K562 (cell line): Measurements from ENCODE around the gene CRHR2. TPM values are rescaled to one million over a fixed set of nuclear protein-coding genes. Genes with fewer than 3 reads are reported as not detected.
A peak's percentile ranks its signal among the peaks of the same experiment; 100 is the strongest.

ENCODE experiments used
- ATAC-seq: fragments of 200-7000 bp; cut with Tn5 transposase; 3 replicates; pipeline ENCODE4 v1.9.1; 2020; ENCODE audit warnings: moderate library complexity
- BruUV-seq: library from RNA; stranded (reverse); fragments of 400-500 nt; replicated peaks from 2 replicates; lab custom pipeline; 2021; lab: Mats Ljungman, UMichigan
- CTCF ChIA-PET: fragments of 300-600 bp; formaldehyde crosslinking; extraction: SDS; loops from one replicate; lab custom pipeline; 2021; ENCODE audit warnings: low intra/inter-chr PET ratio; lab: Yijun Ruan, JAX
- POLR2A ChIA-PET: fragments of 300-600, 350-650 bp; sonication (Branson Sonifier 250); formaldehyde crosslinking; extraction: SDS; loops from one replicate; lab custom pipeline; 2021; ENCODE audit warnings: antibody characterized with exemption, inconsistent platforms; lab: Yijun Ruan, JAX
- DNase-seq, 4 experiments: peaks; one replicate each; pipeline versions ENCODE4 v3.0.0 to v3.0.0-alpha.2; 2011 to 2018; ENCODE audit warnings: low spot score in 3 of 4, mixed read lengths in 3 of 4; ENCODE audit errors: extremely low read depth in 1 of 4
- FAIRE-seq: peaks from 2 replicates; lab custom pipeline; 2011; peaks lifted over from hg19 to GRCh38; lab: Jason Lieb, UNC
- H2AFZ ChIP-seq: 2 replicates; pipeline ENCODE4 v1.6.0; 2011; ENCODE audit warnings: low read depth, low read length, control low read depth, inconsistent platforms
- H3K27ac ChIP-seq: fragments of 200-600 bp; 3 replicates; pipeline ENCODE4 v1.8.0; 2011; ENCODE audit warnings: low read depth, mild to moderate bottlenecking, control low read depth, inconsistent platforms, low read length, moderate library complexity, mixed read lengths; ENCODE audit errors: extremely low read depth
- H3K27me3 ChIP-seq, 2 experiments: fragments of 300-600 bp in 1 of 2; 2 replicates in 1 of 2; 3 replicates in 1 of 2; pipeline versions ENCODE4 v1.6.0 to v1.8.0; 2011; ENCODE audit warnings: inconsistent platforms in 2 of 2, low read length in 2 of 2, mild to moderate bottlenecking in 1 of 2, mixed read lengths in 1 of 2, moderate library complexity in 1 of 2; ENCODE audit not compliant: control insufficient read depth in 2 of 2, insufficient read depth in 2 of 2
- H3K36me3 ChIP-seq: fragments of 300-600 bp; 3 replicates; pipeline ENCODE4 v1.8.0; 2011; ENCODE audit warnings: mild to moderate bottlenecking, low read length, inconsistent platforms; ENCODE audit not compliant: control insufficient read depth, insufficient read depth
- H3K4me1 ChIP-seq, 2 experiments: fragments of 200-600 bp in 1 of 2; replicated peaks in 1 of 2; 2 replicates in 1 of 2; 3 replicates in 1 of 2; pipeline versions ENCODE4 v1.5.1 to v1.8.0; 2011; ENCODE audit warnings: inconsistent platforms in 2 of 2, low read length in 2 of 2, mild to moderate bottlenecking in 1 of 2, mixed read lengths in 1 of 2, moderate library complexity in 1 of 2; ENCODE audit not compliant: control insufficient read depth in 2 of 2, insufficient read depth in 2 of 2
- H3K4me2 ChIP-seq: 2 replicates; pipeline ENCODE4 v1.6.1; 2011; ENCODE audit warnings: low read length, control low read depth, inconsistent platforms, mixed read lengths; ENCODE audit not compliant: insufficient read depth
- H3K4me3 ChIP-seq: fragments of 200-600 bp; sonication (generic), shearing (Covaris generic); 2 replicates; pipeline ENCODE4 v1.5.1; 2016; ENCODE audit warnings: control low read depth, inconsistent platforms
- H3K79me2 ChIP-seq: fragments of 200-600 bp; 3 replicates; pipeline ENCODE4 v1.8.0; 2011; ENCODE audit warnings: low read length, inconsistent platforms; ENCODE audit not compliant: control insufficient read depth, insufficient read depth
- H3K9ac ChIP-seq, 2 experiments: 2 replicates each; pipeline versions ENCODE4 v1.6.0 to v1.6.1; 2011; ENCODE audit warnings: low read depth in 2 of 2, low read length in 2 of 2, control low read depth in 1 of 2, inconsistent platforms in 1 of 2, mild to moderate bottlenecking in 1 of 2, mixed read lengths in 1 of 2; ENCODE audit not compliant: insufficient read depth in 1 of 2
- H3K9me1 ChIP-seq: one replicate; pipeline ENCODE4 v1.6.0; 2011; ENCODE audit warnings: inconsistent platforms, mild to moderate bottlenecking, low read length, moderate library complexity; ENCODE audit not compliant: control insufficient read depth, insufficient read depth
- H3K9me3 ChIP-seq: replicated peaks from 2 replicates; pipeline ENCODE4 v1.5.1; 2011; ENCODE audit warnings: low read depth, low read length, inconsistent platforms; ENCODE audit not compliant: control insufficient read depth, insufficient read depth
- H4K20me1 ChIP-seq: replicated peaks from 2 replicates; pipeline ENCODE4 v1.6.1; 2011; ENCODE audit warnings: low read length, inconsistent platforms, mixed read lengths; ENCODE audit not compliant: control insufficient read depth, insufficient read depth
- BHLHE40 ChIP-seq: IDR thresholded peaks from 2 replicates; pipeline ENCODE4 v1.6.1; 2011; ENCODE audit warnings: low read length, improper control_type of control experiment
- CEBPB ChIP-seq: fragments of 450-650 bp; IDR thresholded peaks from 2 replicates; pipeline ENCODE4 v1.6.1; 2016; ENCODE audit warnings: missing genetic modification characterization, missing compliant biosample characterization
- ELK3 ChIP-seq: fragments of 450-650 bp; formaldehyde crosslinking; IDR thresholded peaks from 2 replicates; pipeline ENCODE4 v1.4.0; 2020; ENCODE audit warnings: mild to moderate bottlenecking
- HINFP ChIP-seq: fragments of 450-650 bp; conservative IDR thresholded peaks from 2 replicates; pipeline ENCODE4 v1.6.1; 2016; ENCODE audit warnings: missing genetic modification characterization, low read depth, mild to moderate bottlenecking, control low read depth, missing compliant biosample characterization
- L3MBTL2 ChIP-seq: fragments of 450-650 bp; IDR thresholded peaks from 2 replicates; pipeline ENCODE4 v1.6.1; 2016; ENCODE audit warnings: mild to moderate bottlenecking, moderate library complexity
- PBX2 ChIP-seq, 2 experiments: IDR thresholded peaks in 1 of 2; conservative IDR thresholded peaks in 1 of 2; 2 replicates each; pipeline ENCODE4 v1.6.1; 2016; ENCODE audit warnings: low read depth in 2 of 2, mild to moderate bottlenecking in 1 of 2, missing compliant biosample characterization in 1 of 2, missing genetic modification characterization in 1 of 2, moderate library complexity in 1 of 2
- RHOXF2B ChIP-seq: fragments of 250-450 bp; sonication (Bioruptor Pico); conservative IDR thresholded peaks from 2 replicates; pipeline ENCODE4 v1.5.1; 2021
- USF1 ChIP-seq: sonication (generic); formaldehyde crosslinking; IDR thresholded peaks from 2 replicates; pipeline ENCODE4 v1.9.0; 2022; ENCODE audit warnings: mild to moderate bottlenecking, missing genetic modification reagents
- WGBS: fragments of 100-300 bp; shearing (Covaris generic); methylation state at CpG from one replicate; pipeline ENCODE4 v1.1.6; 2016; ENCODE audit warnings: low coverage, mixed read lengths; ENCODE audit not compliant: insufficient coverage; ENCODE audit errors: missing lambda C conversion rate; 5-methylcytosine and 5-hydroxymethylcytosine counted together
- in situ Hi-C: fragments of 300-500 bp; cut with MboI; formaldehyde crosslinking; loops from 4 replicates; pipeline ENCODE4 v1.15.0; 2018; ENCODE audit warnings: inconsistent platforms, mixed read lengths
- intact Hi-C: fragments of 100-400 bp; cut with micrococcal nuclease; formaldehyde crosslinking; loops from 2 replicates; pipeline ENCODE4 v1.14.2; 2022
- polyA plus RNA-seq, 8 experiments: library from polyadenylated mRNA; depleted of rRNA in 4 of 8; stranded (reverse) in 5 of 8; unstranded in 3 of 8; fragments of >200 nt; fragmentation: Nextera tagmentation in 2 of 8; fragmentation: Illumina TruSeq in 1 of 8; extraction: Ambion mirVana in 2 of 8; extraction: Trizol in 1 of 8; gene quantifications; 2 replicates each; pipeline versions ENCODE4 v1.2.1 to v1.2.3, GENCODE V29; 2011 to 2014; ENCODE audit warnings: inconsistent platforms in 1 of 8, missing spikeins in 1 of 8
- total RNA-seq, 7 experiments: library from RNA; depleted of rRNA in 6 of 7; stranded (reverse); fragments of >200 nt in 6 of 7; fragmentation: Illumina TruSeq in 2 of 7; extraction: Trizol in 2 of 7; gene quantifications; 2 replicates each; pipeline versions ENCODE4 v1.2.1 to v1.2.3, GENCODE V29; 2011 to 2021; ENCODE audit warnings: low replicate concordance in 1 of 7

Gene CRHR2
- total and polyA plus RNA-seq, 9 of the 15 experiments (the other 6 are each of a cell fraction or from before 2014, with no cell fraction given): not detected

- no peak for FAIRE-seq
- Histone ChIP-seq H3K4me2 (no peak overlapping the region), H3K9me1 (no peaks in the 10 kb centered on the region), H4K20me1 (no peaks in the 10 kb centered on the region), H3K9me3 (no peaks in the 10 kb centered on the region), H2AFZ (no peak overlapping the region), H3K4me3 (no peak overlapping the region), H3K27me3 (peaks cover 57 to 76% of the 10 kb centered on the region in 2 experiments), H3K27ac (no peak overlapping the region), H3K9ac (no peak overlapping the region), H3K4me1 (peaks cover 4 to 5% of the 10 kb centered on the region in 2 experiments; a peak in 3 of 5 replicates), H3K36me3 (no peaks in the 10 kb centered on the region), H3K79me2 (no peaks in the 10 kb centered on the region)
- BruUV-seq: no TSS peak
- no peak for ATAC-seq
- ChIA-PET POLR2A (interaction anchor here (0.6 kb wide), 1 partner anchor 41 kb away, joined by 3 read pairs; no protein-coding TSS in a partner anchor), CTCF (no interaction called here)
- in situ Hi-C loops: loop anchor here (10.0 kb wide), 1 partner anchor 565 kb away; no protein-coding TSS in a partner anchor
- DNase-seq: no peak
- WGBS: 0% methylated on average over 2 of the region's 2 CpGs
- TF ChIP-seq HINFP (tag): no peak
- intact Hi-C loops: loop anchor here (10.0 kb wide), 1 partner anchor 455 kb away; no protein-coding TSS in a partner anchor
Observed at GRCh38 chr7:30729642-30730041, 47.4 kb upstream of the CRHR2 start.

GRCh38 chr7:30728591-30729100 lies 46.4 kb upstream of the CRHR2 start:
- H3K27me3 ChIP-seq: peaks cover 51 to 67% of the 10 kb centered on the region in 2 experiments
- ChIA-PET CTCF (no interaction called here), POLR2A (no interaction called here)
- no peak overlapping the region for H2AFZ ChIP-seq
- ATAC-seq (peak; percentile 9; the same call in 2 of the 3 replicates), DNase-seq (no peak), FAIRE-seq (no peak)
- WGBS: 6% methylated on average over 6 of the region's 6 CpGs
- H3K9ac ChIP-seq: no peak overlapping the region
- no peak overlapping the region for H3K27ac ChIP-seq
- no peak overlapping the region for H3K4me2 ChIP-seq
- H3K4me1 ChIP-seq: peaks cover 4 to 5% of the 10 kb centered on the region in 2 experiments; a peak in 3 of 5 replicates
- no peaks in the 10 kb centered on the region for H3K9me1 ChIP-seq
- intact Hi-C loops (no loop called here), in situ Hi-C loops (no loop called here)
- BruUV-seq: no TSS peak
- H3K4me3 ChIP-seq: no peak overlapping the region
- no peaks in the 10 kb centered on the region for H3K79me2 ChIP-seq
- no peaks in the 10 kb centered on the region for H4K20me1 ChIP-seq
- H3K36me3 ChIP-seq: no peaks in the 10 kb centered on the region
- H3K9me3 ChIP-seq: no peaks in the 10 kb centered on the region
- TF ChIP-seq ELK3 (CRISPR knock-in tag) (no peak), CEBPB (no peak), BHLHE40 (peak; percentile 67), PBX2 (CRISPR knock-in tag; IDR thresholded peaks at IDR 0.05; ENCODE audit: low read depth) (no peak), PBX2 (tag; conservative IDR thresholded peaks at IDR 0.05; ENCODE audit: low read depth) (no peak), USF1 (CRISPR knock-in tag) (peak; percentile 67), L3MBTL2 (0 out of 2 replicates have a peak, but pooled peaks have one; percentile 18), RHOXF2B (no peak)
